GM18499 (cell line): ENCODE measurements around the gene CCNB1IP1.
"Not testable (repeated sequence)": the region's sequence is repeated elsewhere in the genome, so short reads cannot be mapped to it uniquely, and the experiment has no call there.

Experiments used
- ATAC-seq: cut with Tn5 transposase; IDR thresholded peaks from one replicate; pipeline ENCODE4 v1.9.1; 2021; ENCODE audit warnings: moderate number of reproducible peaks; ENCODE audit not compliant: insufficient read depth, unreplicated experiment

Gene CCNB1IP1, protein sequence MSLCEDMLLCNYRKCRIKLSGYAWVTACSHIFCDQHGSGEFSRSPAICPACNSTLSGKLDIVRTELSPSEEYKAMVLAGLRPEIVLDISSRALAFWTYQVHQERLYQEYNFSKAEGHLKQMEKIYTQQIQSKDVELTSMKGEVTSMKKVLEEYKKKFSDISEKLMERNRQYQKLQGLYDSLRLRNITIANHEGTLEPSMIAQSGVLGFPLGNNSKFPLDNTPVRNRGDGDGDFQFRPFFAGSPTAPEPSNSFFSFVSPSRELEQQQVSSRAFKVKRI

DNA sequence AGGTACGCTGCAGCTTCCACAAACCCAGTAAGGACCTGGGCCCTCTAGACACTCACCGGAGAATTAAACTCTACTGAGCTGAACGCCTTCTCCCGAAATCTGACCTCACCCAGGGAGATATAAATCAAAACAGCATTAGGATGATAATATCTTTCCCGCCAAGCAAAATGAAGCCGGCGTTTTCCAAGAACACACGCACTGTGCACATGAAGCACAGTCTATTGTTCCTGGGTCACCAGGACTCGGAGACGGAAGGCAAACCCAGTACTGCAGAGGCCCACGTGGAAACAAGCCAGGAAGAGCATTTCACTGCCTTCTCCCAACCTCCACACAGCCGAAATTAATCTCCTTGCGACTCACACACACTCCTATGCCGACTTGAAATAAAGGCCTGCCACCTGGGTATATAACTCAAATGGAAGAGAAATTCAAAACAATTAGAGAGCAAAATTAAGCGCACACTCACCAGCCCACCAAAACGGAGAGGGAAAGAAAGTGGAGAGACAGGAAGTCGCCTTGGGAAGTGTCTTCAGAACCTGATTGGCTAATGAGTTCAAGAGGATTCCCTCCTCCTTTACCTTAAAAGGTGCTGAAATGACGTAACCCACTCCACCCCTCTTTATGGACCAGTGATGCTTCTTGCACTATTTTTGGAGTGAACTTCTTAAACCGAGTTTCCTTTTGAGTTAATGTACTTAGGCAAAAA is at the start of gene CCNB1IP1:
TSS of gene CCNB1IP1 (minus strand) at position 492 of the 706 bp plus-strand sequence. CDS start 16,756 bp downstream, outside the sequence.
- peak; percentile 96 for ATAC-seq

DNA sequence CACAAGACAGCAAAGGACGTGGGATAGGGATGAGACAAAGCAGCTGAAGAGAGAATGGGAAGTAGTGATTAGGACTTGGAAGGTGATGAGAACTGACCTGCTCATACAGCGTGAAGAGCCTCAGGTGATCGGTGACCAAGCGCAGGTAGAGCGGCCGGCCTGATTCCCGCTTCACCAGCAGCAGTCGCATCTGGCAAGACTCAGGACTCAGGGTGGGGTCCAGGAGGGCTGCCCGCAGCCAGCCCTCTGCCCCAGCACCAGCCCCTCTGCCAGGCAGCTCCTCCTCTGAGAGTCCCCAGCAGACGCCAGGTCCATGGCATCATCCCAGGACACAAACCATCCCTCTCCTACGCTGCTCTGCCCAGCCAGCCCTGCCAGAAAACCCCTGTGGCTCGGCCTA is 49.4 kb upstream of the CCNB1IP1 start:
- no peak for ATAC-seq

GRCh38 chr14:20381341-20381740 is 48.3 kb upstream of the CCNB1IP1 start:
- no peak for ATAC-seq

DNA sequence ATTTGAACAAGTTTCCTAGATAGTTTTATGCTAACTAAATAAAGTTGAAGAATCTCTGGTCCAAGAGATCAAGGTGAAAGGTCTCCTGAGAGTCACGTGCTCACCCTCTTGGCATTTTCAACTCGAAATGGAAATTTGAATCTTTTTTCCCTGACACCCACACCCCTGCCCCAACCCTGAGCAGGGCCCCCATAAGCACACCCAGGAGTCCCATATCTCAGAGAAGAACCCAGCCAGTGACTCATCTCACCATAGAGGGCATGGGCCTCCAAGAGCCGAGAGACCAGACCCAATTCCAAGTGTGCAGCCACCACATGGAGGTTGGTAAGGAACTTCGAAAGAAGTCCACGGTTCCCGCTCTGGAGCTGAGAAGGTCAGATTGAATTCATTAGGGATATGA is 47.6 kb upstream of the CCNB1IP1 start:
- ATAC-seq: no peak

- ATAC-seq: no peak
These were observed 46.7 kb upstream of the CCNB1IP1 start for GRCh38 chr14:20379743-20380142.

DNA sequence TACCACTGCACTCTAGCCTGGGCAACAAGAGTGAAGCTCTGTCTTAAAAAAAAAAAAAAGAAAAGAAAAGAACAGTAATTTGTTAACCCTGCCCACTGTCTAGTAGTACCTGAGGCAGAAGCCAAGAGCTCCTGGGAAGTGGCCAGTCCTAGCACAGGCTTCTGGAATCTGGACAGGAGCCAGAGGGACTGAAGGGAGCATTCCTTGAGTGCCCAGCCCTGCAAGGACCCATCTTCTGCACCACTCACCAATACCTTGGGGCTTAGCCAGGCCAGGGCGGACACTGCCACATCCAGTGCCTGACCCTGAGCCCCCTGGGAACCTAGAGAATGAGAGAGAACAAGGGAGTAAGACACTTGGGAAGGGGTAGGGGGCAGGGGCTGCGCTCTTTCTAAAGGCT is 44.1 kb upstream of the CCNB1IP1 start:
- ATAC-seq: no peak

DNA sequence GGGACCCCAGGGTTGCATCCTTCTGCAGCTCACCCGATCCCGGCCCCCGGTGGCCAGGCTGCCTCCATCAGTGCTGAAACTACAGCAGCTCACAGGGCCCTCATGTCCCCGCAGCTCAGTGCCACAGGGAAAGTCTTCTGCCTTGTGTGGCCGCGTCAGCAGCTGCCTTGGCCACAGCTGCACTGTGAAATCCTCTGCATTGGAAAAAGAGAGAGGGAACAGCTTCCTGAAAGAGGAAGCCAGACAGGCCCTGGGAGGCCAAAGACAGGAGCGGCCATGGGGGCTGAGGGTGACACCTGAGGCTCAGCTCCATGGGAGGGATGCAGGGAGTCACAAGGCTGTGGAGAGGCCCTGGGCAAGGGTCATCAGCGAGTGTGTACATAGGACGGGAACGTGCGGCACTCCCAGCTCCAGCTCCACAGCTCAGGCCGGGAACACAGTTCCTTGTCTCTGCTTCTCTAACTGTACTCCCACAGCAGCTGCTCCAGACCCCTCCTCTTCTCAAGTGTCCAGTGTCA is 43.1 kb upstream of the CCNB1IP1 start:
- ATAC-seq: no peak

DNA sequence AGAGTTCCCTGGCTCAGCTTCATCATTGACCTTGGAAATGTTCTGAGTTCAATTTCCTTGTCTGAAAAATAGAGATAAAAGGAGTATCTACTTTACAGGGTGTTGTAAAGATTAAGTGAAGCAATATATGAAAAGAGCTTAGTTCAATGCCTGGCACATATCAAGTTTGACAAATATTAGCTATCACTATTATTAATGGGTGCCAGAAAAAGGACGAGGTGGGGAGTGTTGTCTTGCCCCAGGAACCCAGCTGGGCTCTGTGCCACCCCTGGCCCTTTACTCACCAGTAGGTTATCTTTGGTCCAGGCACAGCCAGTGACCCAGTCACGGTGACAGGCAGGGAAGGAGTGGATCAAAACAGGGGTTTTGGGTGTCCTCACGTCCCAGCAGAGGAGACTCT is 42.4 kb upstream of the CCNB1IP1 start:
- no peak for ATAC-seq

DNA sequence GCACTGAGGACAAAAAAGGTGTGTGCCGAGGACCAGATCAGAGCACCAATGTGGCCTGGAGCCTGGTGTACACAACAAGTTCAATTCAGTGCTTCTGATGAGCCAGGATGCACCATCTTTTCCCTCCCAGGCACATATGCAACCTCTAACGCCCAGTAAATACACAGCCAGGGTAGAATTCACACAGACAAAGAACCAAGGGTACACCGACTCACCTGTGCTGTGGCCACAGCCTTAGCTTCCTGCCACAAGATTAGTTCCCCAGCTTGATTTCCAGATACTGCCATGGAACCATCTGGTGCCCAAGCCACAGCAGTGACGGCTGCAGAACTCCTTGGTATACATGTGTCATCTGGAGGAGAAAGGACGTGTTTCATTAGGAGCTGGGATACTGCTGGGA is 39.7 kb upstream of the CCNB1IP1 start:
- ATAC-seq: no peak

GRCh38 chr14:20365928-20366327 is 32.8 kb upstream of the CCNB1IP1 start:
- ATAC-seq: no peak

DNA sequence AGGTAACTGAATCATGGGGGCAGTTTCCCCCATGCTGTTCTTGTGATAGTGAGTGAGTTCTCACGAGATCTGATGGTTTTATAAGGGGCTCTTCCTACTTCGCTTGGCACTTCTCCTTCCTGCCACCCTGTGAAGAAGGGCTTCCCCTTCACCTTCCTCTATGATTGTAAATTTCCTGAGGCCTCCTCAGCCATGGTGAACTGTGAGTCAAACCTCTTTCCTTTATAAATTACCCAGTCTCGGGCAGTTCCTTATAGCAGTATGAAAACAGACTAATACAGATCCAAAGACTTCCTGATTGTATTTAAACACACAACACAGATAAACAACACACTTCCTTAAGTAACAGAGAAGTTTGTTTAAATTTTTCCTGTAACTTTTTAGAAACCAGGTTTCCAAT is 25.4 kb upstream of the CCNB1IP1 start:
- ATAC-seq: not testable (repeated sequence)

- no peak for ATAC-seq
These were observed 23.3 kb upstream of the CCNB1IP1 start for GRCh38 chr14:20356422-20356821.

DNA sequence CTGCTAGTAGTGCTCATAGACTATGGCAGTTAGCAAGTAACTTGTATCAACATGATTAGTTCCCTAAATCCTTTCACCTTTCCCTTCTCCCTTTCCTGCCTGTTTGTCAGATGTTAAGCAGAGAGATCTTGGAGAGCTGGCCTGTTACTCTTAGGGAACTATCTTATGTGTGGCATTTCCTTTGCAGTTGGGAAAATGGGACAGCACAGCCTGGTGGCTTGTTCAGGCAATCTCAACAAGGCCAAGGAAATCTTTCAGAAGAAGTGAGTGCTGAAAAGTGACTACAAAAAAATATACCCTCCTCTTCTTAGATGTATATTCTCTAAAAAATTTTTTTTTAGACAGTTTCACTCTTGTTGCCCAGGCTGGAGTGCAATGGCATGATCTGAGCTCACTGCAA is 17.8 kb upstream of the CCNB1IP1 start:
- no peak for ATAC-seq

DNA sequence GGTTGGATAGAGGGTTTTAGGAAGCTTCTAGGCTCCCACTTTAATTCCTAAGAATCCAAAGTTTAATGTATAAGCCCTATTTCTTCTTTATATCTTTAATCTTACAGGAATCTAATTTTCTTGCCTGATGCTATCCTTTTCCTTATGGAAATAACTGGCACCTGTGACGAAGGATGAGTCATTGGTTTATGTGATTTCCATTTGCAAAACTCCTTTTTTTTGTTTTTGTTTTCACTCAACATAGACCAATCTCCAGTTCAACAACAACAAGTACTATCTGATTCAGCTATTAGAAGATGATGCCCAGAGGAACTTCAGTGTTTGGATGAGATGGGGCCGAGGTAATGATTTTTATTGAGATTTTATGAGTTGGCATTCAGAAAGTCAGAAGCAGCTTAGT is 17.2 kb upstream of the CCNB1IP1 start:
- no peak for ATAC-seq

GRCh38 chr14:20347747-20348146 is 14.7 kb upstream of the CCNB1IP1 start:
- no peak for ATAC-seq

DNA sequence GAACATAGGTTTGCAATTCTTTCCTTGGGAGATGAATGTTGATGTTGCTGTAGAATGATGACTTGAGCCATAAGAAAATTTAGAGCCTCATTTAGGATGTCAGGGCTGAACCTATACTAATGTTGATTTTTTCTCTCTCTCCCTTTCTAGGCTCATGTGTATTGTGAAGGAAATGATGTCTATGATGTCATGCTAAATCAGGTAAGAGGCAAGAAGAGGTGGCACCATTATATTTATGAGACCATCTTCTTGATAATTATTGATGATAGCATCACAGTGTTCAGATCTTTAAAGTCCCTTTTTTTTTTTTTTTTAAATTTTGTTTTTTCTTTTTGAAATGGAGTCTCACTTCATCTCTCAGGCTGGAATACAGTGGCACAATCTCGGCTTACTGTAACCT is 13.6 kb upstream of the CCNB1IP1 start:
- ATAC-seq: no peak

GRCh38 chr14:20345366-20345765 is 12.3 kb upstream of the CCNB1IP1 start:
- ATAC-seq: no peak

GRCh38 chr14:20343862-20344220 is 10.8 kb upstream of the CCNB1IP1 start:
- ATAC-seq: no peak

DNA sequence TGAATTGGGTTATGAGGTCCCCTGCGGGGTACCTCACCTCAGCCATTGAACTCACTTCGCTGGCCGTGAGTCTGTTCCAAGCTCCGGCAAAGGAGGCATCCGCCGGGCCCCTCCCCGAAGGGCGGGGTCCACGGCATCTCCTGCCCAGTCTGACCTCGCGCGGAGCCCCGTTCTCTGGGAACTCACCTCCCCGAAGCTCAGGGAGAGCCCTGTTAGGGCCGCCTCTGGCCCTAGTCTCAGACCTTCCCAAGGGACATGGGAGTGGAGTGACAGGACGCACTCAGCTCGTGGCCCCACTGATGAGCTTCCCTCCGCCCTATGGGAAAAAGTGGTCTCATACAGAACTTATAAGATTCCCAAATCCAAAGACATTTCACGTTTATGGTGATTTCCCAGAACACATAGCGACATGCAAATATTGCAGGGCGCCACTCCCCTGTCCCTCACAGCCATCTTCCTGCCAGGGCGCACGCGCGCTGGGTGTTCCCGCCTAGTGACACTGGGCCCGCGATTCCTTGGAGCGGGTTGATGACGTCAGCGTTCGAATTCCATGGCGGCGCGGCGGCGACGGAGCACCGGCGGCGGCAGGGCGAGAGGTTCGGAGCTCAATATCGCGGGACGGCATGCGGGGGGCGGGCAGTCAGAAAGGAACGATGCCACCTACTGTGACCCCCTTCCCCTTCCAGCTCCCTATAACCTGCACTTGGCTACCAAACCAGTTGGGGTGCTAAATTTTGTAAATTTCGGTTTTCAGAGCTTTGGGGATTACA is 10.2 kb upstream of the CCNB1IP1 start, which contains the start of gene PARP2:
TSS of gene PARP2 (plus strand) at position 544 of the 770 bp plus-strand sequence. CDS start at position 551, 7 bp downstream.
- peak; percentile 83 for ATAC-seq

GRCh38 chr14:20341646-20342045 is 8.6 kb upstream of the CCNB1IP1 start:
- ATAC-seq: no peak

GRCh38 chr14:20341032-20341431 is 8.0 kb upstream of the CCNB1IP1 start:
- ATAC-seq: not testable (repeated sequence)
